A549 (cell line): ENCODE measurements around the gene SLC39A5.

Source experiments
- ATOH8 ChIP-seq: fragments of 250-450 bp; sonication (Bioruptor Pico); IDR thresholded peaks from 2 replicates; pipeline ENCODE4 v1.5.0; 2020; ENCODE audit warnings: low read depth, mild to moderate bottlenecking, moderate library complexity
- CTCF ChIP-seq: fragments of >200 bp; sonication (Bioruptor Twin); formaldehyde crosslinking; IDR thresholded peaks from 3 replicates; pipeline ENCODE4 v1.5.1; 2016
- ELK1 ChIP-seq: fragments of 150-350 bp; IDR thresholded peaks from 2 replicates; pipeline ENCODE4 v1.6.1; 2014; ENCODE audit warnings: low read depth, mild to moderate bottlenecking, low read length
- MAFK ChIP-seq: fragments of 450-650 bp; IDR thresholded peaks from 2 replicates; pipeline ENCODE4 v1.6.1; 2014; ENCODE audit not compliant: partially characterized antibody
- MAX ChIP-seq: IDR thresholded peaks from 2 replicates; pipeline ENCODE4 v1.6.1; 2012
- MAZ ChIP-seq: fragments of 150-350 bp; IDR thresholded peaks from 2 replicates; pipeline ENCODE4 v1.6.1; 2014; ENCODE audit warnings: antibody characterized with exemption, low read depth, low read length, borderline replicate concordance
- NPAS2 ChIP-seq: fragments of 250-450 bp; sonication (Bioruptor Pico); IDR thresholded peaks from 2 replicates; pipeline ENCODE4 v1.8.0; 2022; ENCODE audit warnings: mild to moderate bottlenecking, moderate library complexity, borderline replicate concordance
- POLR2A ChIP-seq: IDR thresholded peaks from 2 replicates; pipeline ENCODE4 v1.6.1; 2012; ENCODE audit warnings: mild to moderate bottlenecking, low read length
- POLR2AphosphoS2 ChIP-seq: conservative IDR thresholded peaks from 2 replicates; pipeline ENCODE4 v1.6.1; 2012; ENCODE audit warnings: low read length, improper control_type of control experiment, inconsistent platforms
- RAD21 ChIP-seq, 2 experiments: fragments of >200 bp in 1 of 2; sonication (Bioruptor Twin) in 1 of 2; formaldehyde crosslinking in 1 of 2; IDR thresholded peaks in 1 of 2; conservative IDR thresholded peaks in 1 of 2; 2 replicates in 1 of 2; 3 replicates in 1 of 2; pipeline ENCODE4 v1.6.1; 2012 to 2018; ENCODE audit warnings: inconsistent platforms in 1 of 2
- TP53 ChIP-seq: fragments of 250-450 bp; sonication (Bioruptor Pico); IDR thresholded peaks from 2 replicates; pipeline ENCODE4 v1.5.0; 2021; ENCODE audit warnings: mild to moderate bottlenecking, moderate library complexity
- USF2 ChIP-seq: fragments of 450-650 bp; IDR thresholded peaks from 2 replicates; pipeline ENCODE4 v1.6.1; 2014; ENCODE audit warnings: antibody characterized with exemption

GRCh38 chr12:56274299-56274698 lies 44.4 kb downstream of the SLC39A5 start:
- TF ChIP-seq POLR2A = no peak
- no peak for TF ChIP-seq MAX
- no peak for TF ChIP-seq POLR2AphosphoS2
- TF ChIP-seq MAZ = no peak
- TF ChIP-seq ELK1 = no peak
- TF ChIP-seq CTCF = no peak
- no peak for TF ChIP-seq RAD21 (conservative IDR thresholded peaks at IDR 0.05 in 1 of 2, IDR thresholded peaks at IDR 0.05 in 1 of 2)
- no peak for TF ChIP-seq MAFK
- no peak for TF ChIP-seq USF2
- no peak for TF ChIP-seq TP53 (CRISPR knock-in tag)
- no peak for TF ChIP-seq NPAS2 (CRISPR knock-in tag)
- TF ChIP-seq ATOH8 = no peak
